Liver (tissue), 9 donors: ENCODE results near the gene SLC8A1. TPM values are rescaled to one million over a fixed set of nuclear protein-coding genes. Genes with fewer than 3 reads are reported as not detected.
A peak's percentile ranks its signal among the peaks of the same experiment; 100 is the strongest.

ENCODE experiments used
- DNase-seq: peaks from one replicate; pipeline ENCODE4 v3.0.0-alpha.2; 2017; ENCODE audit warnings: low spot score
- H3K27ac ChIP-seq, 2 donors: one replicate each; pipeline ENCODE4 v1.7.0; 2013; ENCODE audit warnings: inconsistent platforms in 2 of 2, low read length in 2 of 2, control low read depth in 1 of 2, low read depth in 1 of 2, mild to moderate bottlenecking in 1 of 2
- H3K27me3 ChIP-seq, 4 donors: one replicate each; pipeline versions ENCODE4 v1.6.1 to v1.7.0; 2013; ENCODE audit warnings: low read length in 3 of 4, inconsistent platforms in 1 of 4, mild to moderate bottlenecking in 1 of 4, moderate library complexity in 1 of 4; ENCODE audit not compliant: control insufficient read depth in 4 of 4, insufficient read depth in 4 of 4
- H3K36me3 ChIP-seq, 4 donors: one replicate each; pipeline versions ENCODE4 v1.6.1 to v1.7.0; 2013; ENCODE audit warnings: low read length in 3 of 4, mild to moderate bottlenecking in 3 of 4, low read depth in 1 of 4, moderate library complexity in 1 of 4; ENCODE audit not compliant: control insufficient read depth in 4 of 4, insufficient read depth in 3 of 4
- H3K4me1 ChIP-seq, 4 donors: one replicate each; pipeline versions ENCODE4 v1.6.1 to v1.7.0; 2013; ENCODE audit warnings: low read length in 3 of 4, mild to moderate bottlenecking in 3 of 4, moderate library complexity in 1 of 4; ENCODE audit not compliant: control insufficient read depth in 4 of 4, insufficient read depth in 4 of 4
- H3K4me3 ChIP-seq, 3 donors: one replicate each; pipeline versions ENCODE4 v1.6.1 to v1.7.0; 2013; ENCODE audit warnings: low read length in 3 of 3, control low read depth in 1 of 3, low read depth in 1 of 3, mild to moderate bottlenecking in 1 of 3
- H3K9ac ChIP-seq, 2 donors: one replicate each; pipeline ENCODE4 v1.7.0; 2013; ENCODE audit warnings: low read length in 2 of 2, mild to moderate bottlenecking in 2 of 2, moderate library complexity in 2 of 2, control low read depth in 1 of 2, low read depth in 1 of 2
- H3K9me3 ChIP-seq, 4 donors: one replicate each; pipeline versions ENCODE4 v1.6.1 to v1.7.0; 2013; ENCODE audit warnings: low read length in 3 of 4; ENCODE audit not compliant: control insufficient read depth in 4 of 4
- CTCF ChIP-seq: fragments of 150-350 bp; IDR thresholded peaks from 2 replicates; pipeline ENCODE4 v1.5.1; 2017; ENCODE audit warnings: improper control_type of control experiment, low read depth, low read length; ENCODE audit not compliant: missing input control
- EGR1 ChIP-seq, 2 donors: IDR thresholded peaks; 2 replicates each; pipeline ENCODE4 v1.6.1; 2016 to 2018; ENCODE audit warnings: antibody characterized with exemption in 2 of 2, low read depth in 2 of 2
- FOXA1 ChIP-seq: IDR thresholded peaks from 2 replicates; pipeline ENCODE4 v1.6.1; 2016; ENCODE audit warnings: antibody characterized with exemption
- FOXA2 ChIP-seq: IDR thresholded peaks from 2 replicates; pipeline ENCODE4 v1.6.1; 2016; ENCODE audit warnings: antibody characterized with exemption
- HNF4G ChIP-seq: IDR thresholded peaks from 2 replicates; pipeline ENCODE4 v1.6.1; 2016; ENCODE audit warnings: antibody characterized with exemption
- MAX ChIP-seq: IDR thresholded peaks from 2 replicates; pipeline ENCODE4 v1.6.1; 2016; ENCODE audit warnings: antibody characterized with exemption
- NR2F2 ChIP-seq: IDR thresholded peaks from 2 replicates; pipeline ENCODE4 v1.6.1; 2016; ENCODE audit warnings: antibody characterized with exemption
- REST ChIP-seq: IDR thresholded peaks from 2 replicates; pipeline ENCODE4 v1.6.1; 2016; ENCODE audit warnings: antibody characterized with exemption, mild to moderate bottlenecking
- SP1 ChIP-seq: IDR thresholded peaks from 2 replicates; pipeline ENCODE4 v1.6.1; 2018; ENCODE audit warnings: antibody characterized with exemption, mild to moderate bottlenecking
- TAF1 ChIP-seq: conservative IDR thresholded peaks from 2 replicates; pipeline ENCODE4 v1.6.1; 2016; ENCODE audit warnings: antibody characterized with exemption, mild to moderate bottlenecking
- ZBTB33 ChIP-seq: IDR thresholded peaks from 2 replicates; pipeline ENCODE4 v1.6.1; 2016; ENCODE audit warnings: antibody characterized with exemption
- WGBS: extraction: QIAGEN DNeasy Blood & Tissue Kit; methylation state at CpG from one replicate; pipeline ENCODE4 v1.1.7; 2013; 5-methylcytosine and 5-hydroxymethylcytosine counted together
- polyA plus RNA-seq, 2 donors: library from polyadenylated mRNA; stranded (reverse) in 1 of 2; unstranded in 1 of 2; fragments of 200-250 nt in 1 of 2; fragments of >200 nt in 1 of 2; fragmentation: Nextera tagmentation in 1 of 2; extraction: Ambion mirVana in 1 of 2; gene quantifications; one replicate each; pipeline versions ENCODE4 v1.2.1 to v1.2.3, GENCODE V29; 2013 to 2015
- total RNA-seq, 2 donors: library from RNA; depleted of rRNA; stranded (reverse); fragments of >200 nt; gene quantifications; one replicate each; pipeline ENCODE4 v1.2.3, GENCODE V29; 2014
- donor health status: healthy.
- donor health status: healthy.
- donor health status: healthy.
- donor health status: healthy.
- donor health status: healthy.

SLC8A1 gene
- total and polyA plus RNA-seq, 4 donors = 1.2 to 18.5 (median 8.2) TPM

- no peak for TF ChIP-seq CTCF
- TF ChIP-seq HNF4G = no peak
- TF ChIP-seq FOXA2 = no peak
- TF ChIP-seq EGR1 (IDR thresholded peaks at IDR 0.05; ENCODE audit: low read depth in 2 of 2) = no peak
- TF ChIP-seq ZBTB33 = no peak
- TF ChIP-seq TAF1 = no peak
These were observed 320.7 kb downstream of the SLC8A1 start (continued) for GRCh38 chr2:40131081-40131704.

GRCh38 chr2:40130251-40130994 lies 321.5 kb downstream of the SLC8A1 start:
- DNase-seq = no peak
- no peaks in the 10 kb centered on the region for H3K4me1 ChIP-seq
- no peak overlapping the region for H3K9ac ChIP-seq
- 45% methylated on average over 4 of the region's 4 CpGs for WGBS
- H3K9me3 ChIP-seq = no peaks in the 10 kb centered on the region
- H3K4me3 ChIP-seq = no peak overlapping the region
- no peak overlapping the region for H3K27ac ChIP-seq
- no peaks in the 10 kb centered on the region for H3K27me3 ChIP-seq
- TF ChIP-seq REST (peak; percentile 22), SP1 (no peak)
- no peaks in the 10 kb centered on the region for H3K36me3 ChIP-seq

- Histone ChIP-seq H3K4me3 (no peak overlapping the region), H3K4me1 (no peaks in the 10 kb centered on the region), H3K36me3 (no peaks in the 10 kb centered on the region), H3K9ac (no peak overlapping the region), H3K9me3 (no peaks in the 10 kb centered on the region), H3K27ac (no peak overlapping the region), H3K27me3 (no peaks in the 10 kb centered on the region)
- WGBS = 90% methylated on average over 1 of the region's 1 CpG
- no peak for DNase-seq
- TF ChIP-seq NR2F2 (no peak), MAX (no peak), FOXA1 (no peak), TAF1 (no peak), ZBTB33 (no peak), HNF4G (no peak)
These were observed 322.2 kb downstream of the SLC8A1 start for GRCh38 chr2:40129725-40130124.
